Measurements from ENCODE around the gene DNM1L.

The DNM1L gene

GRCh38 chr12:32679091-32679919, at the start of gene DNM1L:
DNM1L (plus strand) TSS chr12:32679301; CDS start chr12:32679364, 63 bp downstream.
- peak within 1 kb of the TSS; percentile 89 for H3K27ac ChIP-seq
- TF ChIP-seq ZFX (IDR thresholded peaks at IDR 0.05) (peak; percentile 99), CTCF (conservative IDR thresholded peaks at IDR 0.05) (no peak)

- TF ChIP-seq ZFX (IDR thresholded peaks at IDR 0.05) (no peak), CTCF (conservative IDR thresholded peaks at IDR 0.05) (no peak)
- H3K27ac ChIP-seq = no peak overlapping the region
These were observed 37.7 kb upstream of the DNM1L start for GRCh38 chr12:32641287-32641901.

- no peak overlapping the region for H3K27ac ChIP-seq
- TF ChIP-seq ZFX (IDR thresholded peaks at IDR 0.05) (no peak), CTCF (conservative IDR thresholded peaks at IDR 0.05) (no peak)
These were observed 34.7 kb upstream of the DNM1L start for GRCh38 chr12:32644431-32644830.

GRCh38 chr12:32647275-32647674, 31.8 kb upstream of the DNM1L start:
- TF ChIP-seq CTCF (conservative IDR thresholded peaks at IDR 0.05) (no peak), ZFX (IDR thresholded peaks at IDR 0.05) (no peak)

GRCh38 chr12:32650508-32650907, 28.6 kb upstream of the DNM1L start:
- no peak for TF ChIP-seq CTCF (conservative IDR thresholded peaks at IDR 0.05)
- no peak for TF ChIP-seq ZFX (IDR thresholded peaks at IDR 0.05)
- no peak overlapping the region for H3K27ac ChIP-seq

More at GRCh38 chr12:32647275-32647674, 31.8 kb upstream of the DNM1L start:
- H3K27ac ChIP-seq = no peak overlapping the region

GRCh38 chr12:32651151-32651955, 27.7 kb upstream of the DNM1L start:
- no peak overlapping the region for H3K27ac ChIP-seq
- no peak for TF ChIP-seq CTCF (conservative IDR thresholded peaks at IDR 0.05)
- no peak for TF ChIP-seq ZFX (IDR thresholded peaks at IDR 0.05)

GRCh38 chr12:32651956-32652210, 27.2 kb upstream of the DNM1L start:
- H3K27ac ChIP-seq = no peak overlapping the region
- TF ChIP-seq ZFX (IDR thresholded peaks at IDR 0.05) (no peak), CTCF (conservative IDR thresholded peaks at IDR 0.05) (no peak)
